NCI-H82 treated with DMSO at 0.1 percent for 48 hours (cell line): Measurements from ENCODE around the gene SPATA19.

Source experiments
- DNase-seq: peaks from one replicate; lab custom pipeline; 2025; ENCODE audit not compliant: unreplicated experiment; lab: John Stamatoyannopoulos, UW

The SPATA19 gene

GRCh38 chr11:133819114-133819513 is 26.2 kb downstream of the SPATA19 start:
- no peak for DNase-seq

- no peak for DNase-seq
Observed at GRCh38 chr11:133818302-133818701, 27.0 kb downstream of the SPATA19 start.

- no peak for DNase-seq
Observed at GRCh38 chr11:133817449-133817848, 27.9 kb downstream of the SPATA19 start.

GRCh38 chr11:133816146-133816870 is 29.0 kb downstream of the SPATA19 start:
- DNase-seq, result no peak

GRCh38 chr11:133815636-133816035 is 29.7 kb downstream of the SPATA19 start:
- DNase-seq, result no peak

GRCh38 chr11:133814588-133815100 is 30.7 kb downstream of the SPATA19 start:
- no peak for DNase-seq

- DNase-seq, result no peak
Observed at GRCh38 chr11:133811850-133812685, 33.2 kb downstream of the SPATA19 start.

GRCh38 chr11:133810766-133811165 is 34.5 kb downstream of the SPATA19 start:
- peak; percentile 72 for DNase-seq

- DNase-seq, result no peak
Observed at GRCh38 chr11:133809569-133810491, 35.5 kb downstream of the SPATA19 start.

- peak; percentile 26 for DNase-seq
Observed at GRCh38 chr11:133808393-133809140, 36.7 kb downstream of the SPATA19 start.

GRCh38 chr11:133803026-133803425 is 42.3 kb downstream of the SPATA19 start:
- no peak for DNase-seq

- DNase-seq, result no peak
Observed at GRCh38 chr11:133801356-133801755, 44.0 kb downstream of the SPATA19 start.

GRCh38 chr11:133800666-133801065 is 44.6 kb downstream of the SPATA19 start:
- DNase-seq, result no peak

GRCh38 chr11:133797554-133797953 is 47.8 kb downstream of the SPATA19 start:
- DNase-seq, result no peak

- DNase-seq, result no peak
Observed at GRCh38 chr11:133796043-133796795, 49.1 kb downstream of the SPATA19 start.

GRCh38 chr11:133795088-133795487 is 50.2 kb downstream of the SPATA19 start:
- DNase-seq, result no peak

GRCh38 chr11:133794205-133794604 is 51.1 kb downstream of the SPATA19 start:
- DNase-seq, result no peak

GRCh38 chr11:133793271-133794035 is 51.9 kb downstream of the SPATA19 start:
- DNase-seq, result no peak

GRCh38 chr11:133790995-133791394 is 54.3 kb downstream of the SPATA19 start:
- no peak for DNase-seq
